K562 (cell line): Measurements from ENCODE around the gene CHRM1. TPM values are rescaled to one million over a fixed set of nuclear protein-coding genes. Genes with fewer than 3 reads are reported as not detected.
A peak's percentile ranks its signal among the peaks of the same experiment; 100 is the strongest.

Experiments used
- ATAC-seq: fragments of 200-7000 bp; cut with Tn5 transposase; 3 replicates; pipeline ENCODE4 v1.9.1; 2020; ENCODE audit warnings: moderate library complexity
- BruUV-seq: library from RNA; stranded (reverse); fragments of 400-500 nt; replicated peaks from 2 replicates; lab custom pipeline; 2021; lab: Mats Ljungman, UMichigan
- CTCF ChIA-PET: fragments of 300-600 bp; formaldehyde crosslinking; extraction: SDS; loops from one replicate; lab custom pipeline; 2021; ENCODE audit warnings: low intra/inter-chr PET ratio; lab: Yijun Ruan, JAX
- POLR2A ChIA-PET: fragments of 300-600, 350-650 bp; sonication (Branson Sonifier 250); formaldehyde crosslinking; extraction: SDS; loops from one replicate; lab custom pipeline; 2021; ENCODE audit warnings: antibody characterized with exemption, inconsistent platforms; lab: Yijun Ruan, JAX
- DNase-seq, 4 experiments: peaks; one replicate each; pipeline versions ENCODE4 v3.0.0 to v3.0.0-alpha.2; 2011 to 2018; ENCODE audit warnings: low spot score in 3 of 4, mixed read lengths in 3 of 4; ENCODE audit errors: extremely low read depth in 1 of 4
- FAIRE-seq: peaks from 2 replicates; lab custom pipeline; 2011; peaks lifted over from hg19 to GRCh38; lab: Jason Lieb, UNC
- H2AFZ ChIP-seq: 2 replicates; pipeline ENCODE4 v1.6.0; 2011; ENCODE audit warnings: low read depth, low read length, control low read depth, inconsistent platforms
- H3K27ac ChIP-seq: fragments of 200-600 bp; 3 replicates; pipeline ENCODE4 v1.8.0; 2011; ENCODE audit warnings: low read depth, mild to moderate bottlenecking, control low read depth, inconsistent platforms, low read length, moderate library complexity, mixed read lengths; ENCODE audit errors: extremely low read depth
- H3K27me3 ChIP-seq, 2 experiments: fragments of 300-600 bp in 1 of 2; 2 replicates in 1 of 2; 3 replicates in 1 of 2; pipeline versions ENCODE4 v1.6.0 to v1.8.0; 2011; ENCODE audit warnings: inconsistent platforms in 2 of 2, low read length in 2 of 2, mild to moderate bottlenecking in 1 of 2, mixed read lengths in 1 of 2, moderate library complexity in 1 of 2; ENCODE audit not compliant: control insufficient read depth in 2 of 2, insufficient read depth in 2 of 2
- H3K36me3 ChIP-seq: fragments of 300-600 bp; 3 replicates; pipeline ENCODE4 v1.8.0; 2011; ENCODE audit warnings: mild to moderate bottlenecking, low read length, inconsistent platforms; ENCODE audit not compliant: control insufficient read depth, insufficient read depth
- H3K4me1 ChIP-seq, 2 experiments: fragments of 200-600 bp in 1 of 2; replicated peaks in 1 of 2; 2 replicates in 1 of 2; 3 replicates in 1 of 2; pipeline versions ENCODE4 v1.5.1 to v1.8.0; 2011; ENCODE audit warnings: inconsistent platforms in 2 of 2, low read length in 2 of 2, mild to moderate bottlenecking in 1 of 2, mixed read lengths in 1 of 2, moderate library complexity in 1 of 2; ENCODE audit not compliant: control insufficient read depth in 2 of 2, insufficient read depth in 2 of 2
- H3K4me2 ChIP-seq: 2 replicates; pipeline ENCODE4 v1.6.1; 2011; ENCODE audit warnings: low read length, control low read depth, inconsistent platforms, mixed read lengths; ENCODE audit not compliant: insufficient read depth
- H3K4me3 ChIP-seq: fragments of 200-600 bp; sonication (generic), shearing (Covaris generic); 2 replicates; pipeline ENCODE4 v1.5.1; 2016; ENCODE audit warnings: control low read depth, inconsistent platforms
- H3K79me2 ChIP-seq: fragments of 200-600 bp; 3 replicates; pipeline ENCODE4 v1.8.0; 2011; ENCODE audit warnings: low read length, inconsistent platforms; ENCODE audit not compliant: control insufficient read depth, insufficient read depth
- H3K9ac ChIP-seq, 2 experiments: 2 replicates each; pipeline versions ENCODE4 v1.6.0 to v1.6.1; 2011; ENCODE audit warnings: low read depth in 2 of 2, low read length in 2 of 2, control low read depth in 1 of 2, inconsistent platforms in 1 of 2, mild to moderate bottlenecking in 1 of 2, mixed read lengths in 1 of 2; ENCODE audit not compliant: insufficient read depth in 1 of 2
- H3K9me1 ChIP-seq: one replicate; pipeline ENCODE4 v1.6.0; 2011; ENCODE audit warnings: inconsistent platforms, mild to moderate bottlenecking, low read length, moderate library complexity; ENCODE audit not compliant: control insufficient read depth, insufficient read depth
- H3K9me3 ChIP-seq: replicated peaks from 2 replicates; pipeline ENCODE4 v1.5.1; 2011; ENCODE audit warnings: low read depth, low read length, inconsistent platforms; ENCODE audit not compliant: control insufficient read depth, insufficient read depth
- H4K20me1 ChIP-seq: replicated peaks from 2 replicates; pipeline ENCODE4 v1.6.1; 2011; ENCODE audit warnings: low read length, inconsistent platforms, mixed read lengths; ENCODE audit not compliant: control insufficient read depth, insufficient read depth
- CHD1 ChIP-seq: fragments of 200-600 bp; sonication (generic); IDR thresholded peaks from one replicate; pipeline ENCODE4 v1.6.1; 2012; ENCODE audit warnings: mild to moderate bottlenecking, moderate library complexity, low read length, inconsistent platforms
- E2F6 ChIP-seq, 2 experiments: IDR thresholded peaks; 2 replicates each; pipeline ENCODE4 v1.6.1; 2011; ENCODE audit warnings: borderline replicate concordance in 1 of 2, control low read depth in 1 of 2, low read depth in 1 of 2, low read length in 1 of 2, mild to moderate bottlenecking in 1 of 2, mixed read lengths in 1 of 2, moderate library complexity in 1 of 2; ENCODE audit not compliant: insufficient read depth in 1 of 2, insufficient read length in 1 of 2, poor library complexity in 1 of 2, severe bottlenecking in 1 of 2; ENCODE audit errors: extremely low read depth in 1 of 2
- FOSL1 ChIP-seq: fragments of 200-800 bp; sonication (Bioruptor generic); conservative IDR thresholded peaks from 2 replicates; pipeline ENCODE4 v1.6.1; 2016; ENCODE audit warnings: missing genetic modification characterization, missing compliant biosample characterization
- HES1 ChIP-seq: fragments of 450-650 bp; IDR thresholded peaks from 2 replicates; pipeline ENCODE4 v1.6.1; 2016; ENCODE audit warnings: low read depth, mild to moderate bottlenecking, moderate library complexity
- NCOR1 ChIP-seq: fragments of 450-650 bp; IDR thresholded peaks from 2 replicates; pipeline ENCODE4 v1.6.1; 2016; ENCODE audit warnings: mild to moderate bottlenecking, moderate library complexity
- RBM25 ChIP-seq: fragments of 200-400 bp; formaldehyde crosslinking; IDR thresholded peaks from 2 replicates; pipeline ENCODE4 v1.6.1; 2018; ENCODE audit warnings: low read length, low read depth, moderate library complexity; ENCODE audit not compliant: severe bottlenecking
- RFX1 ChIP-seq: fragments of 450-650 bp; IDR thresholded peaks from 2 replicates; pipeline ENCODE4 v1.6.1; 2016; ENCODE audit warnings: mild to moderate bottlenecking, moderate library complexity
- STAT5A ChIP-seq: IDR thresholded peaks from 2 replicates; pipeline ENCODE4 v1.6.1; 2012; ENCODE audit warnings: low read length, inconsistent platforms, borderline replicate concordance
- TEAD4 ChIP-seq, 2 experiments: sonication (generic) in 1 of 2; formaldehyde crosslinking in 1 of 2; IDR thresholded peaks; 2 replicates each; pipeline versions ENCODE4 v1.6.1 to v1.8.0; 2012 to 2022; ENCODE audit warnings: borderline replicate concordance in 1 of 2, inconsistent platforms in 1 of 2, low read length in 1 of 2, mild to moderate bottlenecking in 1 of 2, missing genetic modification reagents in 1 of 2
- ZBTB1 ChIP-seq: sonication (generic); formaldehyde crosslinking; IDR thresholded peaks from 2 replicates; pipeline ENCODE4 v1.8.1; 2023; ENCODE audit warnings: missing genetic modification reagents, low read depth, mild to moderate bottlenecking, borderline replicate concordance
- ZNF407 ChIP-seq: fragments of 450-650 bp; IDR thresholded peaks from 2 replicates; pipeline ENCODE4 v1.6.1; 2016; ENCODE audit warnings: low read depth
- ZNF764 ChIP-seq: fragments of 250-450 bp; sonication (Bioruptor Pico); IDR thresholded peaks from 2 replicates; pipeline ENCODE4 v1.4.0; 2020; ENCODE audit warnings: low read depth, mild to moderate bottlenecking, moderate library complexity
- WGBS: fragments of 100-300 bp; shearing (Covaris generic); methylation state at CpG from one replicate; pipeline ENCODE4 v1.1.6; 2016; ENCODE audit warnings: low coverage, mixed read lengths; ENCODE audit not compliant: insufficient coverage; ENCODE audit errors: missing lambda C conversion rate; 5-methylcytosine and 5-hydroxymethylcytosine counted together
- in situ Hi-C: fragments of 300-500 bp; cut with MboI; formaldehyde crosslinking; loops from 4 replicates; pipeline ENCODE4 v1.15.0; 2018; ENCODE audit warnings: inconsistent platforms, mixed read lengths
- intact Hi-C: fragments of 100-400 bp; cut with micrococcal nuclease; formaldehyde crosslinking; loops from 2 replicates; pipeline ENCODE4 v1.14.2; 2022
- polyA plus RNA-seq, 8 experiments: library from polyadenylated mRNA; depleted of rRNA in 4 of 8; stranded (reverse) in 5 of 8; unstranded in 3 of 8; fragments of >200 nt; fragmentation: Nextera tagmentation in 2 of 8; fragmentation: Illumina TruSeq in 1 of 8; extraction: Ambion mirVana in 2 of 8; extraction: Trizol in 1 of 8; gene quantifications; 2 replicates each; pipeline versions ENCODE4 v1.2.1 to v1.2.3, GENCODE V29; 2011 to 2014; ENCODE audit warnings: inconsistent platforms in 1 of 8, missing spikeins in 1 of 8
- total RNA-seq, 7 experiments: library from RNA; depleted of rRNA in 6 of 7; stranded (reverse); fragments of >200 nt in 6 of 7; fragmentation: Illumina TruSeq in 2 of 7; extraction: Trizol in 2 of 7; gene quantifications; 2 replicates each; pipeline versions ENCODE4 v1.2.1 to v1.2.3, GENCODE V29; 2011 to 2021; ENCODE audit warnings: low replicate concordance in 1 of 7

CHRM1 gene
- total and polyA plus RNA-seq, 9 of the 15 experiments (the other 6 are each of a cell fraction or from before 2014, with no cell fraction given), result not detected

GRCh38 chr11:62965574-62965973, 44.4 kb upstream of the CHRM1 start:
- H3K9ac ChIP-seq, result no peak overlapping the region
- CTCF ChIA-PET, result no interaction called here
- in situ Hi-C loops, result no loop called here
- DNase-seq (peak in 1 of 4 experiments; percentile 12), ATAC-seq (no peak), FAIRE-seq (no peak)
- H3K4me2 ChIP-seq, result no peak overlapping the region
- no peaks in the 10 kb centered on the region for H3K9me1 ChIP-seq
- no peak overlapping the region for H2AFZ ChIP-seq
- H3K79me2 ChIP-seq, result no peaks in the 10 kb centered on the region
- no peaks in the 10 kb centered on the region; the same call in 1 of the 2 replicates for H3K9me3 ChIP-seq
- H3K4me1 ChIP-seq, result 0 out of 5 replicates have a peak, but pooled peaks cover 0 to 3% of the 10 kb centered on the region in 2 experiments
- POLR2A ChIA-PET, result no interaction called here
- H3K27me3 ChIP-seq, result peaks cover 0 to 4% of the 10 kb centered on the region in 2 experiments; a peak in 1 of 5 replicates
- no peaks in the 10 kb centered on the region for H3K36me3 ChIP-seq
- TF ChIP-seq RBM25 (no peak), TEAD4 (IDR thresholded peaks at IDR 0.05; ENCODE audit: low read length) (no peak), TEAD4 (CRISPR knock-in tag; IDR thresholded peaks at IDR 0.05; ENCODE audit: borderline replicate concordance) (no peak), FOSL1 (peak; percentile 42; the same call in 1 of the 2 replicates), ZNF764 (no peak), ZBTB1 (no peak), STAT5A (no peak), E2F6 (IDR thresholded peaks at IDR 0.05; ENCODE audit: borderline replicate concordance in 1 of 2, extremely low read depth in 1 of 2, insufficient read depth in 1 of 2, insufficient read length in 1 of 2, low read depth in 1 of 2, low read length in 1 of 2, poor library complexity in 1 of 2, severe bottlenecking in 1 of 2) (no peak), NCOR1 (no peak), ZNF407 (0 out of 2 replicates have a peak, but pooled peaks have one; percentile 34), CHD1 (no peak), RFX1 (peak; percentile 57; the same call in 1 of the 2 replicates), HES1 (no peak)
- TF ChIP-seq, all 486 proteins: peak for 3
- intact Hi-C loops, result no loop called here
- BruUV-seq, result no TSS peak
- Histone ChIP-seq H4K20me1 (no peaks in the 10 kb centered on the region; the same call in 1 of the 2 replicates), H3K27ac (no peak overlapping the region), H3K4me3 (no peak overlapping the region)
- WGBS, result 0% methylated on average over 2 of the region's 2 CpGs
